ENCODE data around the gene RAX. TPM values are rescaled to one million over a fixed set of nuclear protein-coding genes. Genes with fewer than 3 reads are reported as not detected.

The RAX gene
- polyA plus RNA-seq, 1 donor (not counting 4 experiments of a cell fraction or from before 2014, with no cell fraction given): not detected

GRCh38 chr18:59305295-59305694 lies 32.0 kb upstream of the RAX start:
- dilution Hi-C loops (cut with MboI; ENCODE audit: extremely low pct_ligation_motif_present, low sequenced_read_pairs): no loop called here
- Histone ChIP-seq H3K4me2 (ENCODE audit: control insufficient read depth, extremely low read depth, insufficient read depth, low read depth, low read length) (no peak overlapping the region), H3K4me3 (ENCODE audit: control insufficient read depth in 2 of 3, extremely low read depth in 1 of 3, insufficient read depth in 2 of 3, low read depth in 1 of 3, low read length in 3 of 3) (no peak overlapping the region), H4K20me1 (ENCODE audit: control insufficient read depth, extremely low read depth, insufficient read depth, low read length) (no peaks in the 10 kb centered on the region), H2AFZ (ENCODE audit: control insufficient read depth, low read length) (no peak overlapping the region), H3K9ac (ENCODE audit: control insufficient read depth, extremely low read depth, insufficient read depth, low read length) (no peak overlapping the region), H3K27me3 (ENCODE audit: control insufficient read depth, extremely low read depth, insufficient read depth, low read length) (peaks cover 12% of the 10 kb centered on the region), H3K4me1 (ENCODE audit: control insufficient read depth, extremely low read depth, insufficient read depth, low read length) (peaks cover 9% of the 10 kb centered on the region), H3K27ac (ENCODE audit: control insufficient read depth, insufficient read depth, low read length) (no peak overlapping the region), H3K9me1 (ENCODE audit: control insufficient read depth, extremely low read depth, insufficient read depth, low read length) (no peaks in the 10 kb centered on the region), H3K79me2 (ENCODE audit: control insufficient read depth, insufficient read depth, low read length) (no peaks in the 10 kb centered on the region), H3K9me3 (ENCODE audit: control insufficient read depth, low read depth, low read length) (no peaks in the 10 kb centered on the region), H3K36me3 (ENCODE audit: control insufficient read depth in 2 of 2, extremely low read depth in 1 of 2, insufficient read depth in 2 of 2, low read length in 2 of 2) (no peaks in the 10 kb centered on the region)
- no peak for TF ChIP-seq CTCF (optimal IDR thresholded peaks at IDR 0.05 in 1 of 3, IDR thresholded peaks at IDR 0.05 in 1 of 3, conservative IDR thresholded peaks at IDR 0.05 in 1 of 3; ENCODE audit: extremely low read depth in 1 of 3, insufficient read depth in 2 of 3, low read length in 3 of 3)
- no peak for TF ChIP-seq EZH2 (IDR thresholded peaks at IDR 0.05; ENCODE audit: low read length)
- FAIRE-seq: no peak
- DNase-seq (ENCODE audit: low read depth, low spot score): no peak

- dilution Hi-C loops (cut with MboI; ENCODE audit: extremely low pct_ligation_motif_present, low sequenced_read_pairs): no loop called here
- Histone ChIP-seq H3K27ac (ENCODE audit: control insufficient read depth, insufficient read depth, low read length) (no peak overlapping the region), H3K9me3 (ENCODE audit: control insufficient read depth, low read depth, low read length) (no peaks in the 10 kb centered on the region), H3K4me2 (ENCODE audit: control insufficient read depth, extremely low read depth, insufficient read depth, low read depth, low read length) (no peak overlapping the region), H3K9me1 (ENCODE audit: control insufficient read depth, extremely low read depth, insufficient read depth, low read length) (no peaks in the 10 kb centered on the region), H3K9ac (ENCODE audit: control insufficient read depth, extremely low read depth, insufficient read depth, low read length) (no peak overlapping the region), H3K36me3 (ENCODE audit: control insufficient read depth in 2 of 2, extremely low read depth in 1 of 2, insufficient read depth in 2 of 2, low read length in 2 of 2) (no peaks in the 10 kb centered on the region), H3K27me3 (ENCODE audit: control insufficient read depth, extremely low read depth, insufficient read depth, low read length) (peaks cover 9% of the 10 kb centered on the region), H2AFZ (ENCODE audit: control insufficient read depth, low read length) (no peak overlapping the region), H3K4me3 (ENCODE audit: control insufficient read depth in 2 of 3, extremely low read depth in 1 of 3, insufficient read depth in 2 of 3, low read depth in 1 of 3, low read length in 3 of 3) (no peak overlapping the region), H4K20me1 (ENCODE audit: control insufficient read depth, extremely low read depth, insufficient read depth, low read length) (no peaks in the 10 kb centered on the region), H3K4me1 (ENCODE audit: control insufficient read depth, extremely low read depth, insufficient read depth, low read length) (peaks cover 9% of the 10 kb centered on the region), H3K79me2 (ENCODE audit: control insufficient read depth, insufficient read depth, low read length) (no peaks in the 10 kb centered on the region)
- no peak for FAIRE-seq
- DNase-seq (ENCODE audit: low read depth, low spot score): no peak
- TF ChIP-seq CTCF (optimal IDR thresholded peaks at IDR 0.05 in 1 of 3, IDR thresholded peaks at IDR 0.05 in 1 of 3, conservative IDR thresholded peaks at IDR 0.05 in 1 of 3; ENCODE audit: extremely low read depth in 1 of 3, insufficient read depth in 2 of 3, low read length in 3 of 3) (no peak), EZH2 (IDR thresholded peaks at IDR 0.05; ENCODE audit: low read length) (no peak)
These were observed 30.5 kb upstream of the RAX start for GRCh38 chr18:59303656-59304195.

Data from keratinocyte (primary cell).